HepG2 (cell line): ENCODE measurements around the gene DYNC2LI1. TPM values are rescaled to one million over a fixed set of nuclear protein-coding genes. Genes with fewer than 3 reads are reported as not detected.

ENCODE experiments used
- GLMP ChIP-seq: sonication (generic); formaldehyde crosslinking; IDR thresholded peaks from 2 replicates; pipeline ENCODE4 v1.9.0; 2021; ENCODE audit warnings: missing genetic modification reagents, mild to moderate bottlenecking, borderline replicate concordance
- MXD3 ChIP-seq: IDR thresholded peaks from 2 replicates; pipeline ENCODE4 v1.6.1; 2016; ENCODE audit warnings: mild to moderate bottlenecking, missing biosample characterization, missing genetic modification reagents
- NFKB2 ChIP-seq: sonication (generic); formaldehyde crosslinking; IDR thresholded peaks from 2 replicates; pipeline ENCODE4 v1.4.0; 2020; ENCODE audit warnings: missing genetic modification reagents, borderline replicate concordance
- ZFY ChIP-seq: sonication (generic); formaldehyde crosslinking; IDR thresholded peaks from 2 replicates; pipeline ENCODE4 v1.4.0; 2020; ENCODE audit warnings: missing genetic modification reagents
- ZNF20 ChIP-seq: sonication (generic); formaldehyde crosslinking; IDR thresholded peaks from 2 replicates; pipeline ENCODE4 v1.4.0; 2020; ENCODE audit warnings: mild to moderate bottlenecking, moderate library complexity, missing genetic modification reagents
- ZNF225 ChIP-seq: sonication (generic); formaldehyde crosslinking; IDR thresholded peaks from 2 replicates; pipeline ENCODE4 v1.4.0; 2020; ENCODE audit warnings: mild to moderate bottlenecking, missing genetic modification reagents
- ZNF24 ChIP-seq: fragments of 450-650 bp; IDR thresholded peaks from 2 replicates; pipeline ENCODE4 v1.6.1; 2017; ENCODE audit warnings: antibody characterized with exemption, mild to moderate bottlenecking
- ZNF34 ChIP-seq: sonication (generic); formaldehyde crosslinking; IDR thresholded peaks from 2 replicates; pipeline ENCODE4 v1.4.0; 2020; ENCODE audit warnings: mild to moderate bottlenecking, missing genetic modification reagents, borderline replicate concordance
- ZNF484 ChIP-seq: sonication (generic); formaldehyde crosslinking; IDR thresholded peaks from 2 replicates; pipeline ENCODE4 v1.5.1; 2020; ENCODE audit warnings: mild to moderate bottlenecking, low read depth, missing genetic modification reagents, borderline replicate concordance
- ZNF503 ChIP-seq: sonication (generic); formaldehyde crosslinking; IDR thresholded peaks from 2 replicates; pipeline ENCODE4 v1.4.0; 2020; ENCODE audit warnings: missing genetic modification reagents
- ZNF597 ChIP-seq: sonication (generic); formaldehyde crosslinking; IDR thresholded peaks from 2 replicates; pipeline ENCODE4 v1.5.0; 2020; ENCODE audit warnings: missing genetic modification reagents
- ZNF598 ChIP-seq: sonication (generic); formaldehyde crosslinking; IDR thresholded peaks from 2 replicates; pipeline ENCODE4 v1.5.1; 2020; ENCODE audit warnings: mild to moderate bottlenecking, missing genetic modification reagents, borderline replicate concordance
- ZNF605 ChIP-seq: sonication (generic); formaldehyde crosslinking; IDR thresholded peaks from 2 replicates; pipeline ENCODE4 v1.8.0; 2022; ENCODE audit warnings: mild to moderate bottlenecking, missing genetic modification reagents
- ZNF614 ChIP-seq: IDR thresholded peaks from 2 replicates; pipeline ENCODE4 v1.6.1; 2018; ENCODE audit warnings: missing biosample characterization, missing genetic modification reagents, inconsistent platforms, borderline replicate concordance
- ZNF746 ChIP-seq: sonication (generic); formaldehyde crosslinking; IDR thresholded peaks from 2 replicates; pipeline ENCODE4 v1.8.0; 2022; ENCODE audit warnings: mild to moderate bottlenecking, missing genetic modification reagents
- ZNF878 ChIP-seq: sonication (generic); formaldehyde crosslinking; IDR thresholded peaks from 2 replicates; pipeline ENCODE4 v1.8.1; 2023; ENCODE audit warnings: mild to moderate bottlenecking, missing genetic modification reagents, moderate library complexity
- polyA plus RNA-seq, 8 experiments: library from polyadenylated mRNA; depleted of rRNA in 3 of 8; stranded (reverse) in 7 of 8; unstranded in 1 of 8; fragments of >200 nt; fragmentation: Illumina TruSeq in 4 of 8; extraction: Trizol in 4 of 8; gene quantifications; 2 replicates each; pipeline versions ENCODE4 v1.2.1 to v1.2.3, GENCODE V29; 2011 to 2016; ENCODE audit warnings: low read depth in 4 of 8, missing spikeins in 1 of 8, mixed read lengths in 1 of 8; ENCODE audit not compliant: insufficient read depth in 1 of 8
- total RNA-seq, 5 experiments: library from RNA; depleted of rRNA; stranded (reverse); fragments of >200 nt; fragmentation: Illumina TruSeq; extraction: Trizol; gene quantifications; 2 replicates each; pipeline ENCODE4 v1.2.3, GENCODE V29; 2016; ENCODE audit warnings: low read depth in 1 of 5
- TF ChIP-seq, protein P1 (sequence below): sonication (generic); formaldehyde crosslinking; IDR thresholded peaks from 2 replicates; pipeline ENCODE4 v1.4.0; 2020; ENCODE audit warnings: missing genetic modification reagents
- TF ChIP-seq, protein P2 (sequence below): IDR thresholded peaks from 2 replicates; pipeline ENCODE4 v1.6.1; 2016; ENCODE audit warnings: missing compliant biosample characterization, missing genetic modification reagents, borderline replicate concordance
- TF ChIP-seq, protein P3 (sequence below): sonication (generic); formaldehyde crosslinking; IDR thresholded peaks from 2 replicates; pipeline ENCODE4 v1.8.1; 2023; ENCODE audit warnings: mild to moderate bottlenecking, missing genetic modification reagents, borderline replicate concordance
- TF ChIP-seq, protein P4 (sequence below): sonication (generic); formaldehyde crosslinking; IDR thresholded peaks from 2 replicates; pipeline ENCODE4 v1.5.0; 2020; ENCODE audit warnings: missing genetic modification reagents

The DYNC2LI1 gene
- total and polyA plus RNA-seq, 2 of the 13 experiments (the other 11 are each of a cell fraction or from before 2014, with no cell fraction given): 16.9 to 23.2 TPM

DNA sequence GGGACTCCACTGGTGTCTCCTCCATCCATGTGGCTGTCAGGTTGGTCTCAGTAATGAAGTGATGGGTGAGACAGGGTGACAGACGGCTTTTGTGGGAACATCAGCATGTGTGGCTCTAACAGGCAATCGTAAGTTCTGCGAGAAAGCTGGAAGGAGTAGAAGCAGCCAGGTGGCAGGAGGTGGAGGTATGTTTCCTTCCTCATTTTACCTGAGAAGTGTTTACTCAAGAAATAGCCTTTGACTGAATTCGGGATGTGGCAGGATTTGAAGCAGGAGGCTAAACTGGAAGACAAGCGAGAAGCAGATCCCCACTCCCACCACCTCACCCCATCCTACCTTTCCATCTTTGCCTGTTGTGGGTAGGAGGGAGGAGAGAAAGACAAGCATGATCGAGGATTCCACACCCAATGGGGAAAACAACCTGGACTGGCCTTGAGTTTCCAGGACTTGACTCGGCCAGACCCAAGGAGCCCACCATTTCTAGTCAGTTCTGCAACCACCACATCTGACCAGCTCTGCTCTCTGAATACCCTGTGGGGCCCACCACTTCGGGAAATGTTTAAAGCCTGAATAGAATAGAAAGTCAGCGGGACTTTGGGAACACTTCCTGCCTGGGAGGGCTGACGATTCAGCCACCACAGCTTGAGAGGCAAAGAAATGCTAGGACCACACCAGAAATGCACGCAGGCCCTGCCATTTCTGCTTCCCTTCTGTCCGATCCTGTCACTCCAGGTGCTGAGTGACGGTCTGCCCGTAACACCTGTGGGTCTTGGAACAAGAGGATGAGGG lies 66.1 kb downstream of the DYNC2LI1 start (continued):
- TF ChIP-seq ZNF24 (no peak), ZNF878 (CRISPR knock-in tag) (0 out of 2 replicates have a peak, but pooled peaks have one; percentile 42), ZNF605 (CRISPR knock-in tag) (0 out of 2 replicates have a peak, but pooled peaks have one; percentile 29), NFKB2 (CRISPR knock-in tag) (no peak), MXD3 (CRISPR knock-in tag) (no peak), ZNF597 (CRISPR knock-in tag) (no peak), ZNF598 (no peak), ZNF484 (CRISPR knock-in tag) (no peak), ZNF225 (CRISPR knock-in tag) (no peak), ZNF34 (CRISPR knock-in tag) (no peak), ZNF503 (no peak), ZNF614 (CRISPR knock-in tag) (no peak), ZNF20 (CRISPR knock-in tag) (no peak), ZNF746 (0 out of 2 replicates have a peak, but pooled peaks have one; percentile 18), GLMP (no peak), ZFY (CRISPR knock-in tag) (no peak)
- TF ChIP-seq, protein P1, sequence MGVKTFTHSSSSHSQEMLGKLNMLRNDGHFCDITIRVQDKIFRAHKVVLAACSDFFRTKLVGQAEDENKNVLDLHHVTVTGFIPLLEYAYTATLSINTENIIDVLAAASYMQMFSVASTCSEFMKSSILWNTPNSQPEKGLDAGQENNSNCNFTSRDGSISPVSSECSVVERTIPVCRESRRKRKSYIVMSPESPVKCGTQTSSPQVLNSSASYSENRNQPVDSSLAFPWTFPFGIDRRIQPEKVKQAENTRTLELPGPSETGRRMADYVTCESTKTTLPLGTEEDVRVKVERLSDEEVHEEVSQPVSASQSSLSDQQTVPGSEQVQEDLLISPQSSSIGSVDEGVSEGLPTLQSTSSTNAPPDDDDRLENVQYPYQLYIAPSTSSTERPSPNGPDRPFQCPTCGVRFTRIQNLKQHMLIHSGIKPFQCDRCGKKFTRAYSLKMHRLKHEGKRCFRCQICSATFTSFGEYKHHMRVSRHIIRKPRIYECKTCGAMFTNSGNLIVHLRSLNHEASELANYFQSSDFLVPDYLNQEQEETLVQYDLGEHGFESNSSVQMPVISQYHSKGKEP (CRISPR knock-in tag): no peak
- TF ChIP-seq, protein P2, sequence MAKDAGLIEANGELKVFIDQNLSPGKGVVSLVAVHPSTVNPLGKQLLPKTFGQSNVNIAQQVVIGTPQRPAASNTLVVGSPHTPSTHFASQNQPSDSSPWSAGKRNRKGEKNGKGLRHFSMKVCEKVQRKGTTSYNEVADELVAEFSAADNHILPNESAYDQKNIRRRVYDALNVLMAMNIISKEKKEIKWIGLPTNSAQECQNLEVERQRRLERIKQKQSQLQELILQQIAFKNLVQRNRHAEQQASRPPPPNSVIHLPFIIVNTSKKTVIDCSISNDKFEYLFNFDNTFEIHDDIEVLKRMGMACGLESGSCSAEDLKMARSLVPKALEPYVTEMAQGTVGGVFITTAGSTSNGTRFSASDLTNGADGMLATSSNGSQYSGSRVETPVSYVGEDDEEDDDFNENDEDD (CRISPR knock-in tag): no peak
- TF ChIP-seq, protein P3, sequence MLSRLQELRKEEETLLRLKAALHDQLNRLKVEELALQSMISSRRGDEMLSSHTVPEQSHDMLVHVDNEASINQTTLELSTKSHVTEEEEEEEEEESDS: no peak
- TF ChIP-seq, protein P4, sequence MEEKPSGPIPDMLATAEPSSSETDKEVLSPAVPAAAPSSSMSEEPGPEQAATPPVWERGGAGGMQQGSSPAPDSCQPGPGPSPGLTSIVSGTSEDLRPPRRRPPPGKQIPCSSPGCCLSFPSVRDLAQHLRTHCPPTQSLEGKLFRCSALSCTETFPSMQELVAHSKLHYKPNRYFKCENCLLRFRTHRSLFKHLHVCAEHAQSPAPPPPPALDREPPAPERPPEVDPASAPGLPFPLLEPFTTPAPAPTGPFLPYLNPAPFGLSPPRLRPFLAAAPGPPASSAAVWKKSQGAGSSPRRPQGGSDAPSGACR (CRISPR knock-in tag): 0 out of 2 replicates have a peak, but pooled peaks have one; percentile 8
- TF ChIP-seq, all 625 proteins: peak for 12
